ENCODE data around the gene CCDC85C. TPM values are rescaled to one million over a fixed set of nuclear protein-coding genes. Genes with fewer than 3 reads are reported as not detected.

The CCDC85C gene
- total RNA-seq, 1 experiment from 2014 or later, result 33.2 TPM

GRCh38 chr14:99576304-99576703 lies 27.7 kb downstream of the CCDC85C start:
- H3K27ac Mint-ChIP-seq, result peak overlapping the region in 2 of 3 experiments; percentile 57 to 73; a peak in 2 of 7 replicates
- no peaks in the 10 kb centered on the region for H3K79me2 ChIP-seq (ENCODE audit: insufficient read depth, low read length)

More at GRCh38 chr14:99576304-99576703, 27.7 kb downstream of the CCDC85C start:
- no CpG with 5 or more reads among the region's 5 CpGs for WGBS (ENCODE audit: extremely low coverage, insufficient read length, low lambda C conversion rate)
- Histone ChIP-seq H2BK15ac (ENCODE audit: low read depth, low read length) (no peak overlapping the region), H4K20me1 (ENCODE audit: control insufficient read depth, insufficient read depth, insufficient read length) (peaks cover 3% of the 10 kb centered on the region), H2AFZ (ENCODE audit: low read length) (no peak overlapping the region), H3K79me1 (ENCODE audit: insufficient read depth, low read depth, low read length, poor library complexity, severe bottlenecking) (no peaks in the 10 kb centered on the region), H2BK20ac (ENCODE audit: low read depth, low read length, poor library complexity, severe bottlenecking) (no peak overlapping the region), H4K8ac (replicated peaks; ENCODE audit: insufficient read length, low read depth, low read length) (no peak overlapping the region), H3K4me2 (ENCODE audit: insufficient read depth, insufficient read length, low read length) (no peak overlapping the region), H3K27me3 (ENCODE audit: insufficient read depth, low read length) (no peaks in the 10 kb centered on the region), H2BK5ac (ENCODE audit: insufficient read length, low read length) (no peak overlapping the region), H2BK12ac (ENCODE audit: insufficient read length, low read depth, low read length) (no peak overlapping the region), H3K9ac (ENCODE audit: extremely low read depth, insufficient read length, low read length) (no peak overlapping the region), H4K5ac (ENCODE audit: insufficient read length, low read depth, low read length) (no peak overlapping the region), H3K9me3 (ENCODE audit: control insufficient read depth, low read depth, low read length) (no peaks in the 10 kb centered on the region), H3K4ac (ENCODE audit: low read depth, low read length) (no peak overlapping the region), H3K56ac (ENCODE audit: insufficient read length, low read depth, low read length) (no peak overlapping the region), H3K27ac (ENCODE audit: insufficient read length, low read depth, low read length) (no peak overlapping the region), H3K4me1 (ENCODE audit: insufficient read depth, low read length) (peaks cover 7% of the 10 kb centered on the region; the same call in 1 of the 2 replicates), H3K14ac (ENCODE audit: insufficient read depth, low read length) (no peak overlapping the region), H2AK5ac (ENCODE audit: insufficient read length, low read length) (no peak overlapping the region), H3K23me2 (ENCODE audit: insufficient read length, low read depth, low read length, poor library complexity, severe bottlenecking) (no peaks in the 10 kb centered on the region), H4K91ac (ENCODE audit: insufficient read length, low read depth, low read length) (no peak overlapping the region), H3K18ac (ENCODE audit: insufficient read length, low read depth, low read length) (no peak overlapping the region), H2BK120ac (ENCODE audit: low read depth, low read length, poor library complexity, severe bottlenecking) (no peak overlapping the region), H3T11ph (ENCODE audit: low read length) (no peak overlapping the region), H3K23ac (ENCODE audit: insufficient read length, low read depth, low read length) (no peak overlapping the region)
- Mint-ChIP-seq H3K9me3 (no peaks in the 10 kb centered on the region; a peak in 1 of 5 replicates), H3K4me3 (no peak overlapping the region; a peak in 1 of 5 replicates), H3K36me3 (ENCODE audit: insufficient read depth in 1 of 3, low read depth in 3 of 3) (peaks cover 0 to 1% (median 0%) of the 10 kb centered on the region in 3 experiments; a peak in 2 of 7 replicates), H3K27me3 (ENCODE audit: low read depth) (peaks cover 11% of the 10 kb centered on the region), H3K4me1 (peaks cover 58 to 82% of the 10 kb centered on the region in 2 experiments)
- TF ChIP-seq CTCF (conservative IDR thresholded peaks at IDR 0.05), result no peak
- DNase-seq, result no peak
